H1 (cell line): ENCODE results near the gene GFOD1. TPM values are rescaled to one million over a fixed set of nuclear protein-coding genes. Genes with fewer than 3 reads are reported as not detected.

Experiments
- CTBP2 ChIP-seq: IDR thresholded peaks from 2 replicates; pipeline ENCODE4 v1.7.0; 2011; ENCODE audit warnings: borderline replicate concordance, mild to moderate bottlenecking, moderate library complexity, mixed read lengths, low read length; ENCODE audit not compliant: insufficient read depth, insufficient read length
- JUND ChIP-seq: IDR thresholded peaks from 2 replicates; pipeline ENCODE4 v1.6.1; 2011; ENCODE audit warnings: mild to moderate bottlenecking, improper control_type of control experiment, low read length
- KDM1A ChIP-seq: fragments of 200-600, 300-600 bp; sonication (generic); IDR thresholded peaks from 2 replicates; pipeline ENCODE4 v1.7.1; 2016; ENCODE audit warnings: mild to moderate bottlenecking, low read length, borderline replicate concordance
- polyA plus RNA-seq, 7 experiments: library from polyadenylated mRNA; depleted of rRNA in 3 of 7; stranded (reverse) in 5 of 7; unstranded in 2 of 7; fragments of >200 nt in 5 of 7; fragments of 200-250 nt in 2 of 7; gene quantifications; 1 replicate in 5 of 7; 2 replicates in 1 of 7; 4 replicates in 1 of 7; pipeline versions ENCODE4 v1.2.1 to v1.2.3, GENCODE V29; 2011 to 2013; ENCODE audit warnings: missing spikeins in 2 of 7, mixed read lengths in 2 of 7
- total RNA-seq: library from RNA; stranded (reverse); fragmentation: NEBNext Ultra II Directional; extraction: Animal tissue kit (Norgen Biotek cat#: 25700); gene quantifications from 2 replicates; pipeline ENCODE4 v1.2.1, GENCODE V29; 2021
- TF ChIP-seq, protein P1 (sequence below): fragments of 300-600 bp; sonication (generic); IDR thresholded peaks from 2 replicates; pipeline ENCODE4 v1.7.1; 2012; ENCODE audit warnings: low read length, moderate library complexity, mild to moderate bottlenecking, inconsistent platforms; ENCODE audit not compliant: insufficient replicate concordance

Gene GFOD1
- total and polyA plus RNA-seq, 2 of the 8 experiments (the other 6 are each of a cell fraction or from before 2014, with no cell fraction given), result 2.5 to 8.8 TPM

- TF ChIP-seq, protein P1, sequence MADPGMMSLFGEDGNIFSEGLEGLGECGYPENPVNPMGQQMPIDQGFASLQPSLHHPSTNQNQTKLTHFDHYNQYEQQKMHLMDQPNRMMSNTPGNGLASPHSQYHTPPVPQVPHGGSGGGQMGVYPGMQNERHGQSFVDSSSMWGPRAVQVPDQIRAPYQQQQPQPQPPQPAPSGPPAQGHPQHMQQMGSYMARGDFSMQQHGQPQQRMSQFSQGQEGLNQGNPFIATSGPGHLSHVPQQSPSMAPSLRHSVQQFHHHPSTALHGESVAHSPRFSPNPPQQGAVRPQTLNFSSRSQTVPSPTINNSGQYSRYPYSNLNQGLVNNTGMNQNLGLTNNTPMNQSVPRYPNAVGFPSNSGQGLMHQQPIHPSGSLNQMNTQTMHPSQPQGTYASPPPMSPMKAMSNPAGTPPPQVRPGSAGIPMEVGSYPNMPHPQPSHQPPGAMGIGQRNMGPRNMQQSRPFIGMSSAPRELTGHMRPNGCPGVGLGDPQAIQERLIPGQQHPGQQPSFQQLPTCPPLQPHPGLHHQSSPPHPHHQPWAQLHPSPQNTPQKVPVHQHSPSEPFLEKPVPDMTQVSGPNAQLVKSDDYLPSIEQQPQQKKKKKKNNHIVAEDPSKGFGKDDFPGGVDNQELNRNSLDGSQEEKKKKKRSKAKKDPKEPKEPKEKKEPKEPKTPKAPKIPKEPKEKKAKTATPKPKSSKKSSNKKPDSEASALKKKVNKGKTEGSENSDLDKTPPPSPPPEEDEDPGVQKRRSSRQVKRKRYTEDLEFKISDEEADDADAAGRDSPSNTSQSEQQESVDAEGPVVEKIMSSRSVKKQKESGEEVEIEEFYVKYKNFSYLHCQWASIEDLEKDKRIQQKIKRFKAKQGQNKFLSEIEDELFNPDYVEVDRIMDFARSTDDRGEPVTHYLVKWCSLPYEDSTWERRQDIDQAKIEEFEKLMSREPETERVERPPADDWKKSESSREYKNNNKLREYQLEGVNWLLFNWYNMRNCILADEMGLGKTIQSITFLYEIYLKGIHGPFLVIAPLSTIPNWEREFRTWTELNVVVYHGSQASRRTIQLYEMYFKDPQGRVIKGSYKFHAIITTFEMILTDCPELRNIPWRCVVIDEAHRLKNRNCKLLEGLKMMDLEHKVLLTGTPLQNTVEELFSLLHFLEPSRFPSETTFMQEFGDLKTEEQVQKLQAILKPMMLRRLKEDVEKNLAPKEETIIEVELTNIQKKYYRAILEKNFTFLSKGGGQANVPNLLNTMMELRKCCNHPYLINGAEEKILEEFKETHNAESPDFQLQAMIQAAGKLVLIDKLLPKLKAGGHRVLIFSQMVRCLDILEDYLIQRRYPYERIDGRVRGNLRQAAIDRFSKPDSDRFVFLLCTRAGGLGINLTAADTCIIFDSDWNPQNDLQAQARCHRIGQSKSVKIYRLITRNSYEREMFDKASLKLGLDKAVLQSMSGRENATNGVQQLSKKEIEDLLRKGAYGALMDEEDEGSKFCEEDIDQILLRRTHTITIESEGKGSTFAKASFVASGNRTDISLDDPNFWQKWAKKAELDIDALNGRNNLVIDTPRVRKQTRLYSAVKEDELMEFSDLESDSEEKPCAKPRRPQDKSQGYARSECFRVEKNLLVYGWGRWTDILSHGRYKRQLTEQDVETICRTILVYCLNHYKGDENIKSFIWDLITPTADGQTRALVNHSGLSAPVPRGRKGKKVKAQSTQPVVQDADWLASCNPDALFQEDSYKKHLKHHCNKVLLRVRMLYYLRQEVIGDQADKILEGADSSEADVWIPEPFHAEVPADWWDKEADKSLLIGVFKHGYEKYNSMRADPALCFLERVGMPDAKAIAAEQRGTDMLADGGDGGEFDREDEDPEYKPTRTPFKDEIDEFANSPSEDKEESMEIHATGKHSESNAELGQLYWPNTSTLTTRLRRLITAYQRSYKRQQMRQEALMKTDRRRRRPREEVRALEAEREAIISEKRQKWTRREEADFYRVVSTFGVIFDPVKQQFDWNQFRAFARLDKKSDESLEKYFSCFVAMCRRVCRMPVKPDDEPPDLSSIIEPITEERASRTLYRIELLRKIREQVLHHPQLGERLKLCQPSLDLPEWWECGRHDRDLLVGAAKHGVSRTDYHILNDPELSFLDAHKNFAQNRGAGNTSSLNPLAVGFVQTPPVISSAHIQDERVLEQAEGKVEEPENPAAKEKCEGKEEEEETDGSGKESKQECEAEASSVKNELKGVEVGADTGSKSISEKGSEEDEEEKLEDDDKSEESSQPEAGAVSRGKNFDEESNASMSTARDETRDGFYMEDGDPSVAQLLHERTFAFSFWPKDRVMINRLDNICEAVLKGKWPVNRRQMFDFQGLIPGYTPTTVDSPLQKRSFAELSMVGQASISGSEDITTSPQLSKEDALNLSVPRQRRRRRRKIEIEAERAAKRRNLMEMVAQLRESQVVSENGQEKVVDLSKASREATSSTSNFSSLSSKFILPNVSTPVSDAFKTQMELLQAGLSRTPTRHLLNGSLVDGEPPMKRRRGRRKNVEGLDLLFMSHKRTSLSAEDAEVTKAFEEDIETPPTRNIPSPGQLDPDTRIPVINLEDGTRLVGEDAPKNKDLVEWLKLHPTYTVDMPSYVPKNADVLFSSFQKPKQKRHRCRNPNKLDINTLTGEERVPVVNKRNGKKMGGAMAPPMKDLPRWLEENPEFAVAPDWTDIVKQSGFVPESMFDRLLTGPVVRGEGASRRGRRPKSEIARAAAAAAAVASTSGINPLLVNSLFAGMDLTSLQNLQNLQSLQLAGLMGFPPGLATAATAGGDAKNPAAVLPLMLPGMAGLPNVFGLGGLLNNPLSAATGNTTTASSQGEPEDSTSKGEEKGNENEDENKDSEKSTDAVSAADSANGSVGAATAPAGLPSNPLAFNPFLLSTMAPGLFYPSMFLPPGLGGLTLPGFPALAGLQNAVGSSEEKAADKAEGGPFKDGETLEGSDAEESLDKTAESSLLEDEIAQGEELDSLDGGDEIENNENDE, result no peak
- TF ChIP-seq CTBP2, result no peak
- TF ChIP-seq KDM1A, result peak; percentile 64; the same call in 1 of the 2 replicates
- no peak for TF ChIP-seq JUND
Observed at GRCh38 chr6:13339863-13340630, 147.4 kb downstream of the GFOD1 start (continued).
